B cell (primary cell): Measurements from ENCODE around the gene CES4A. TPM values are rescaled to one million over a fixed set of nuclear protein-coding genes. Genes with fewer than 3 reads are reported as not detected.

Experiments
- ATAC-seq: fragments of 200-7000 bp; cut with Tn5 transposase; one replicate; pipeline ENCODE4 v1.10.0; 2021; ENCODE audit warnings: low read depth, mild to moderate bottlenecking, moderate number of reproducible peaks, moderate library complexity
- CTCF ChIA-PET: fragments of 350-600 bp; sonication (Branson Sonifier 250); formaldehyde crosslinking; loops from one replicate; lab custom pipeline; 2021; ENCODE audit warnings: antibody characterized with exemption, inconsistent platforms; lab: Charles Lee
- POLR2A ChIA-PET: fragments of 350-600 bp; sonication (Branson Sonifier 250); formaldehyde crosslinking; loops from one replicate; lab custom pipeline; 2021; ENCODE audit warnings: antibody characterized with exemption; lab: Charles Lee
- DNase-seq: peaks from one replicate; pipeline ENCODE4 v3.0.0; 2013
- H2AFZ ChIP-seq: 2 replicates; pipeline ENCODE4 v1.6.1; 2012; ENCODE audit warnings: mild to moderate bottlenecking, low read depth, low read length; ENCODE audit not compliant: insufficient read depth, poor library complexity, severe bottlenecking
- H3K27ac ChIP-seq, 2 donors: 1 replicate in 1 of 2; 2 replicates in 1 of 2; pipeline ENCODE4 v1.5.1; 2012 to 2013; ENCODE audit warnings: low read length in 2 of 2, mild to moderate bottlenecking in 2 of 2, moderate library complexity in 1 of 2
- H3K27me3 ChIP-seq, 4 experiments: fragments of 200-600 bp in 1 of 4; sonication (generic) in 1 of 4; replicated peaks in 1 of 4; 1 replicate in 2 of 4; 2 replicates in 2 of 4; pipeline versions ENCODE4 v1.6.1 to v1.7.0; 2013 to 2016; ENCODE audit warnings: low read length in 3 of 4, mild to moderate bottlenecking in 2 of 4, mixed read lengths in 1 of 4, moderate library complexity in 1 of 4; ENCODE audit not compliant: insufficient read depth in 4 of 4, control insufficient read depth in 3 of 4; ENCODE audit errors: control extremely low read depth in 1 of 4
- H3K36me3 ChIP-seq, 2 experiments: replicated peaks in 1 of 2; 1 replicate in 1 of 2; 2 replicates in 1 of 2; pipeline versions ENCODE4 v1.6.1 to v1.7.1; 2013; ENCODE audit warnings: low read length in 1 of 2; ENCODE audit not compliant: insufficient read depth in 2 of 2, control insufficient read depth in 1 of 2; ENCODE audit errors: control extremely low read depth in 1 of 2, extremely low read depth in 1 of 2
- H3K4me1 ChIP-seq, 2 donors: fragments of 200-600 bp in 1 of 2; sonication (generic) in 1 of 2; 1 replicate in 1 of 2; 2 replicates in 1 of 2; pipeline versions ENCODE4 v1.5.1 to v1.6.1; 2013 to 2017; ENCODE audit warnings: low read length in 2 of 2; ENCODE audit not compliant: control insufficient read depth in 2 of 2, insufficient read depth in 2 of 2
- H3K4me2 ChIP-seq: replicated peaks from 2 replicates; pipeline ENCODE3; 2012; ENCODE audit warnings: mild to moderate bottlenecking, low read depth, low read length; ENCODE audit not compliant: poor library complexity, severe bottlenecking
- H3K4me3 ChIP-seq, 5 experiments: fragments of 200-600 bp in 1 of 5; sonication (generic) in 1 of 5; 1 replicate in 3 of 5; 2 replicates in 2 of 5; pipeline versions ENCODE4 v1.5.1 to v1.7.0; 2011 to 2016; ENCODE audit warnings: low read length in 4 of 5, mild to moderate bottlenecking in 4 of 5, low read depth in 2 of 5, control low read depth in 1 of 5, moderate library complexity in 1 of 5; ENCODE audit not compliant: insufficient read depth in 1 of 5; ENCODE audit errors: control extremely low read depth in 1 of 5, extremely low read depth in 1 of 5
- H3K79me2 ChIP-seq: fragments of 200-600 bp; sonication (generic); one replicate; pipeline ENCODE4 v1.6.0; 2016; ENCODE audit warnings: low read length; ENCODE audit not compliant: control insufficient read depth, insufficient read depth
- H3K9ac ChIP-seq: fragments of 200-600 bp; sonication (generic); 2 replicates; pipeline ENCODE4 v1.6.1; 2017; ENCODE audit warnings: mild to moderate bottlenecking, low read length, moderate library complexity
- H3K9me3 ChIP-seq, 3 donors: one replicate each; pipeline versions ENCODE4 v1.6.1 to v1.7.1; 2013; ENCODE audit warnings: low read length in 2 of 3; ENCODE audit not compliant: control insufficient read depth in 2 of 3, insufficient read depth in 1 of 3; ENCODE audit errors: control extremely low read depth in 1 of 3
- H4K20me1 ChIP-seq: 2 replicates; pipeline ENCODE4 v1.6.0; 2012; ENCODE audit warnings: mild to moderate bottlenecking, low read length; ENCODE audit not compliant: insufficient read depth, control insufficient read depth, poor library complexity, severe bottlenecking
- H3K27ac Mint-ChIP-seq: one replicate; pipeline ENCODE4 v1.8.0; 2021; ENCODE audit warnings: mixed read lengths
- H3K27me3 Mint-ChIP-seq: one replicate; pipeline ENCODE4 v1.8.0; 2021; ENCODE audit warnings: mixed read lengths
- H3K4me1 Mint-ChIP-seq: one replicate; pipeline ENCODE4 v1.8.0; 2021; ENCODE audit warnings: mixed read lengths
- H3K4me3 Mint-ChIP-seq: one replicate; pipeline ENCODE4 v1.8.0; 2021; ENCODE audit warnings: mixed read lengths
- H3K9me3 Mint-ChIP-seq: one replicate; pipeline ENCODE4 v1.8.0; 2022; ENCODE audit warnings: mixed read lengths; ENCODE audit not compliant: insufficient read depth
- CTCF ChIP-seq: fragments of 200-600 bp; IDR thresholded peaks from one replicate; pipeline ENCODE4 v1.8.0; 2022; ENCODE audit warnings: antibody characterized with exemption, mild to moderate bottlenecking
- EZH2 ChIP-seq: IDR thresholded peaks from 2 replicates; pipeline ENCODE4 v1.6.1; 2012; ENCODE audit warnings: borderline replicate concordance, low read depth, mild to moderate bottlenecking, moderate library complexity, low read length; ENCODE audit not compliant: insufficient read depth, poor library complexity, severe bottlenecking
- WGBS: methylation state at CpG from one replicate; pipeline ENCODE4 v1.1.5; 2013; ENCODE audit warnings: missing lambda C conversion rate; ENCODE audit not compliant: insufficient coverage; 5-methylcytosine and 5-hydroxymethylcytosine counted together
- intact Hi-C: fragments of 100-400 bp; cut with micrococcal nuclease; formaldehyde crosslinking; loops from one replicate; pipeline ENCODE4 v1.10.0; 2022
- polyA plus RNA-seq: library from polyadenylated mRNA; depleted of rRNA; stranded (reverse); fragments of >200 nt; gene quantifications from 2 replicates; pipeline ENCODE4 v1.2.3, GENCODE V29; 2012
- total RNA-seq, 2 donors: library from RNA; stranded (reverse); fragments of 120-200 nt in 1 of 2; gene quantifications; 1 replicate in 1 of 2; 2 replicates in 1 of 2; pipeline versions ENCODE4 v1.2.3 to v1.2.4, GENCODE V29; 2013 to 2022

CES4A gene
- total and polyA plus RNA-seq, 2 donors (not counting 1 experiment from before 2014, with no cell fraction given): 8.4 to 17.3 TPM

- H3K27me3 ChIP-seq: no peaks in the 10 kb centered on the region
- TF ChIP-seq EZH2 (no peak), CTCF (peak; percentile 21)
- peaks cover 41% of the 10 kb centered on the region for H3K79me2 ChIP-seq
- H3K9me3 Mint-ChIP-seq: no peaks in the 10 kb centered on the region
- CTCF ChIA-PET: interaction anchor here (0.8 to 2.3 kb wide), 9 partner anchors 9 to 156 kb away, joined by 3 to 10 read pairs (median 4); partner anchors contain the start of gene B3GNT9
- H3K4me3 Mint-ChIP-seq: peak within 1 kb of the TSS; percentile 94
- H3K27ac Mint-ChIP-seq: peak within 1 kb of the TSS; percentile 94
- peak within 1 kb of the TSS; percentile 92 for H2AFZ ChIP-seq
- DNase-seq: peak; percentile 97
- peak within 1 kb of the TSS; percentile 96 to 98 for H3K27ac ChIP-seq
- H3K4me1 Mint-ChIP-seq: peaks cover 40% of the 10 kb centered on the region
- H3K36me3 ChIP-seq: peaks cover 0 to 13% of the 10 kb centered on the region in 2 experiments
- peak within 1 kb of the TSS; percentile 89 for H3K4me2 ChIP-seq
- intact Hi-C loops: loop anchor here (1.0 to 2.0 kb wide), 4 partner anchors 14 to 155 kb away; partner anchors contain the start of genes FBXL8, MATCAP1, PHAF1 and TRADD
- no peaks in the 10 kb centered on the region for H3K27me3 Mint-ChIP-seq
- H3K4me3 ChIP-seq: peak within 1 kb of the TSS; percentile 69 to 82 (median 76)
- peaks cover 13 to 18% of the 10 kb centered on the region in 2 donors for H3K4me1 ChIP-seq
- POLR2A ChIA-PET: interaction anchor here (0.6 to 1.3 kb wide), 6 partner anchors 21 to 1042 kb away, joined by 3 to 8 read pairs (median 6); no protein-coding TSS in a partner anchor
- peak; percentile 83 for ATAC-seq
- peaks cover 27% of the 10 kb centered on the region for H4K20me1 ChIP-seq
- under 1% methylated on average over 54 of the region's 69 CpGs for WGBS
- peaks cover 0 to 4% (median 0%) of the 10 kb centered on the region in 3 donors for H3K9me3 ChIP-seq
- peak within 1 kb of the TSS; percentile 88 for H3K9ac ChIP-seq
These were observed 40.4 kb downstream of the CES4A start, which contains the start of gene CBFB for GRCh38 chr16:67028696-67029253. TSS of gene CBFB (plus strand) at chr16:67029149. CDS start at chr16:67029408, 259 bp downstream.
